GM12878 (cell line): ENCODE measurements around the gene OSER1. TPM values are rescaled to one million over a fixed set of nuclear protein-coding genes. Genes with fewer than 3 reads are reported as not detected.

Experiments
- ATF2 ChIP-seq: IDR thresholded peaks from 2 replicates; pipeline ENCODE4 v1.6.1; 2012; ENCODE audit warnings: low read length, inconsistent platforms
- CBX5 ChIP-seq: sonication (generic); IDR thresholded peaks from 2 replicates; pipeline ENCODE4 v1.6.1; 2016; ENCODE audit warnings: low read depth, moderate library complexity, mild to moderate bottlenecking, inconsistent platforms
- CTCF ChIP-seq, 3 experiments: IDR thresholded peaks in 2 of 3; conservative IDR thresholded peaks in 1 of 3; 2 replicates each; pipeline ENCODE4 v1.5.1; 2011; ENCODE audit warnings: low read depth in 3 of 3, low read length in 3 of 3, mild to moderate bottlenecking in 3 of 3, control low read depth in 2 of 3, moderate library complexity in 2 of 3, inconsistent platforms in 1 of 3, mixed read lengths in 1 of 3; ENCODE audit not compliant: control insufficient read depth in 2 of 3, insufficient read depth in 1 of 3; ENCODE audit errors: extremely low read depth in 1 of 3
- DPF2 ChIP-seq: fragments of 450-650 bp; IDR thresholded peaks from 2 replicates; pipeline ENCODE4 v1.6.1; 2017; ENCODE audit warnings: mild to moderate bottlenecking
- EGR1 ChIP-seq, 2 experiments: IDR thresholded peaks; 1 replicate in 1 of 2; 2 replicates in 1 of 2; pipeline ENCODE4 v1.6.1; 2011 to 2012; ENCODE audit warnings: low read depth in 2 of 2, low read length in 2 of 2, borderline replicate concordance in 1 of 2, mild to moderate bottlenecking in 1 of 2, moderate library complexity in 1 of 2
- ELK1 ChIP-seq: IDR thresholded peaks from 2 replicates; pipeline ENCODE4 v1.6.1; 2012; ENCODE audit warnings: low read depth, low read length, improper control_type of control experiment
- ESRRA ChIP-seq: IDR thresholded peaks from 2 replicates; pipeline ENCODE4 v1.6.1; 2012; ENCODE audit warnings: mild to moderate bottlenecking, low read length, improper control_type of control experiment
- HCFC1 ChIP-seq: fragments of 150-350 bp; IDR thresholded peaks from 2 replicates; pipeline ENCODE4 v1.6.1; 2014; ENCODE audit warnings: low read length
- HDGF ChIP-seq: fragments of 450-650 bp; IDR thresholded peaks from 2 replicates; pipeline ENCODE4 v1.6.1; 2016; ENCODE audit warnings: antibody characterized with exemption
- IRF5 ChIP-seq: fragments of 450-650 bp; IDR thresholded peaks from 2 replicates; pipeline ENCODE4 v1.6.1; 2017; ENCODE audit warnings: borderline replicate concordance
- MEF2A ChIP-seq: IDR thresholded peaks from 2 replicates; pipeline ENCODE4 v1.6.1; 2011; ENCODE audit warnings: low read depth, mild to moderate bottlenecking, low read length, moderate library complexity; ENCODE audit not compliant: insufficient read depth
- MYB ChIP-seq: fragments of 150-350 bp; IDR thresholded peaks from 2 replicates; pipeline ENCODE4 v1.6.1; 2014; ENCODE audit warnings: mild to moderate bottlenecking, low read depth, low read length, borderline replicate concordance
- RAD21 ChIP-seq: IDR thresholded peaks from 2 replicates; pipeline ENCODE4 v1.6.1; 2011; ENCODE audit warnings: mild to moderate bottlenecking, low read depth, low read length, moderate library complexity; ENCODE audit not compliant: insufficient read depth
- SIX5 ChIP-seq: IDR thresholded peaks from 2 replicates; pipeline ENCODE4 v1.6.1; 2011; ENCODE audit warnings: mild to moderate bottlenecking, low read depth, low read length, moderate library complexity; ENCODE audit not compliant: severe bottlenecking
- SMAD5 ChIP-seq: IDR thresholded peaks from 2 replicates; pipeline ENCODE4 v1.6.1; 2016; ENCODE audit warnings: antibody characterized with exemption, low read depth
- SREBF1 ChIP-seq: IDR thresholded peaks from 2 replicates; pipeline ENCODE4 v1.6.1; 2012; ENCODE audit warnings: mild to moderate bottlenecking, low read length
- STAT3 ChIP-seq: IDR thresholded peaks from 2 replicates; pipeline ENCODE4 v1.6.1; 2011; ENCODE audit warnings: low read depth, low read length, improper control_type of control experiment
- TAF1 ChIP-seq: IDR thresholded peaks from 2 replicates; pipeline ENCODE4 v1.6.1; 2011; ENCODE audit warnings: mild to moderate bottlenecking, low read depth, low read length, borderline replicate concordance
- TCF7 ChIP-seq: IDR thresholded peaks from 2 replicates; pipeline ENCODE4 v1.6.1; 2014; ENCODE audit warnings: antibody characterized with exemption, borderline replicate concordance
- USF2 ChIP-seq: IDR thresholded peaks from 2 replicates; pipeline ENCODE4 v1.6.1; 2011; ENCODE audit warnings: low read depth, low read length, improper control_type of control experiment, borderline replicate concordance
- ZBED1 ChIP-seq: IDR thresholded peaks from 2 replicates; pipeline ENCODE4 v1.6.1; 2016; ENCODE audit warnings: borderline replicate concordance
- ZBTB33 ChIP-seq: fragments of 450-650 bp; IDR thresholded peaks from 2 replicates; pipeline ENCODE4 v1.6.1; 2017; ENCODE audit warnings: mild to moderate bottlenecking
- polyA plus RNA-seq, 11 experiments: library from polyadenylated mRNA; depleted of rRNA in 4 of 11; unstranded in 6 of 11; stranded (reverse) in 5 of 11; fragments of >200 nt; fragmentation: Nextera tagmentation in 4 of 11; fragmentation: Illumina TruSeq in 1 of 11; extraction: Ambion mirVana in 4 of 11; extraction: Trizol in 1 of 11; gene quantifications; 1 replicate in 1 of 11; 2 replicates in 10 of 11; pipeline versions ENCODE4 v1.2.1 to v1.2.3, GENCODE V29; 2011 to 2016; ENCODE audit warnings: inconsistent platforms in 2 of 11, missing spikeins in 2 of 11, low read depth in 1 of 11
- total RNA-seq, 4 experiments: library from RNA; depleted of rRNA in 3 of 4; stranded (reverse); fragments of >200 nt in 3 of 4; fragmentation: Illumina TruSeq in 1 of 4; extraction: Trizol in 1 of 4; gene quantifications; 2 replicates each; pipeline versions ENCODE4 v1.2.1 to v1.2.3, GENCODE V29; 2013 to 2021

Gene OSER1
- total and polyA plus RNA-seq, 10 of the 15 experiments (the other 5 are each of a cell fraction or from before 2014, with no cell fraction given) = 19.3 to 63.8 (median 28.4) TPM

- no peak for TF ChIP-seq STAT3
- no peak for TF ChIP-seq ELK1
- peak; percentile 75 for TF ChIP-seq USF2
- no peak for TF ChIP-seq RAD21
- no peak for TF ChIP-seq ATF2
- no peak for TF ChIP-seq MYB
- no peak for TF ChIP-seq TCF7
- TF ChIP-seq MEF2A = no peak
- no peak for TF ChIP-seq ZBTB33
- TF ChIP-seq HCFC1 = no peak
- no peak for TF ChIP-seq IRF5
- no peak for TF ChIP-seq ZBED1
- TF ChIP-seq SREBF1 = no peak
- TF ChIP-seq DPF2 = peak; percentile 56
- peak in 1 of 2 experiments; percentile 50; a peak in 1 of 3 replicates for TF ChIP-seq EGR1 (IDR thresholded peaks at IDR 0.05; ENCODE audit: borderline replicate concordance in 1 of 2, low read depth in 2 of 2, low read length in 2 of 2)
- TF ChIP-seq HDGF = peak; percentile 62; the same call in 1 of the 2 replicates
- no peak; the same call in 1 of the 2 replicates for TF ChIP-seq ESRRA
- no peak for TF ChIP-seq CBX5
- TF ChIP-seq SIX5 = no peak
- TF ChIP-seq SMAD5 = peak; percentile 34; the same call in 1 of the 2 replicates
- peak; percentile 75 for TF ChIP-seq TAF1
- no peak for TF ChIP-seq CTCF (IDR thresholded peaks at IDR 0.05 in 2 of 3, conservative IDR thresholded peaks at IDR 0.05 in 1 of 3; ENCODE audit: control insufficient read depth in 2 of 3, extremely low read depth in 1 of 3, insufficient read depth in 1 of 3, low read depth in 3 of 3, low read length in 3 of 3)
These were observed at the start of gene OSER1 (continued) for GRCh38 chr20:44210406-44211176.
